Suppressor macrophage treated with lipopolysaccharide for 4 hours (primary cell): ENCODE measurements around the gene SLC26A8.
A peak's percentile ranks its signal among the peaks of the same experiment; 100 is the strongest.
"Not testable (repeated sequence)": the region's sequence is repeated elsewhere in the genome, so short reads cannot be mapped to it uniquely, and the experiment has no call there.

Experiments used
- DNase-seq: peaks from one replicate; pipeline ENCODE4 v3.0.0-alpha.2; 2020

Gene SLC26A8

DNA sequence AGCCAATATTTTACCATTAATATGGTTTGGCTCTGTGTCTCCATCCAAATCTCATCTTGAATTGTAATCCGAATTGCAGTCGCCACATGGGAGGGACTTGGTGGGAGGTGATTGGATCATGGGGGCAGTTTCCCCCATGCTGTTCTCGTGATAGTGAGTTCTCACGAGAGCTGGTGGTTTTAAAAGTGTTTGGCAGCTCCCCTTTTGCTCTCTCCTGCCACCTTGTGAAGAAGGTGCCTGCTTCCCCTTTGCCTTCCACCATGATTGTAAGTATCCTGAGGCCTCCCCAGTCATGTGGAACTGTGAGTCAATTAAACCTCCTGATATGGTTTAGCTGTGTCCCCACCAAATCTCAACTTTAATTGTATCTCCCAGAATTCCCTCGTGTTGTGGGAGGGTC, 85.2 kb downstream of the SLC26A8 start:
- not testable (repeated sequence) for DNase-seq

DNA sequence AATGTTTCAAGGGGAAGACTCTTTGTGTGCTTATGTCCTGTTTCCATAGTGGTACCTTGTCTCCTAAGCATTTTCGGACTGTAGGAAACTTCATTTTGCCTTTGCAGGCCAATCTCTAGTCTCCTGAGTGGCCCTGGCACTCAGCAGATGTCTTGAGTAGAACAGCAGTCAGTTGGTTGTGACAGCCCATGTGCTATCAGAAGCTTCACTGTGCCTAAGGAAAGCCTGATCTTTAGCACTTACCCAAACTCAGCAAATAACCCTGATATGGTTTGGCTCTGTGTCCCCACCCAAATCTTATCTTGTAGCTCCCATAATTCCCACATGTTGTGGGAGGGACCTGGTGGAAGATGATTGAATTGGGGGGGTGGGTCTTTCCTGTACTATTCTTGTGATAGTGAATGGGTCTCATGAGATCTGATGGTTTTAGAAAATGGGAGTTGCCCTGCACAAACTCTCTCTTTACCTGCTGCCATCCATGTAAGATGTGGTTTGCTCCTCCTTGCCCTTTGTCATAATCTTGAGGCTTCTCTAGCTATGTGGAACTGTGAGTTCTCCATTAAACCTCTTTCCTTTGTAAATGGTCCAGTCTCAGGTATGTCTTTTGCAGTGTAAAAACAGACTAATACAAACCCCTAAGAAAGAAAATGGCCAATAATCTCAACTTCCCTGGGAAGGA, 87.6 kb downstream of the SLC26A8 start:
- no peak for DNase-seq

DNA sequence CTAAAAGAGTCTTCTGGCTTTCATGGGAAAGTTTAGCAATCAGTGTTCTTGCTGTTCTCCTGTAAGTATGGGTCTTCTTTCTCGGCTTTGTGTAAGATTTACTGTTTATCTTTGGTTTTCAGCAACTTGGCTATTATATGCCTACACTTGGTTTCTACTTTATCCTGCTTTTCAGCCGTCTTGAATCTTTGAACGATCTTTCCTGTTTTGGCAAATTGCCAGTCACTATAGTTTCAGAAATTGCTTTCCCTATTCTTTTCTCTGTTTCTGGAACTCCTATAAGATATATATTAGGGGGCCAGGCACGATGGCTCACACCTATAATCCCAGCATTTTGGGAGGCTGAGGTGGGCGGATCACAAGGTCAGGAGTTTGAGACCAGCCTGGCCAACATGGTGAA, 89.0 kb downstream of the SLC26A8 start:
- DNase-seq = no peak

DNA sequence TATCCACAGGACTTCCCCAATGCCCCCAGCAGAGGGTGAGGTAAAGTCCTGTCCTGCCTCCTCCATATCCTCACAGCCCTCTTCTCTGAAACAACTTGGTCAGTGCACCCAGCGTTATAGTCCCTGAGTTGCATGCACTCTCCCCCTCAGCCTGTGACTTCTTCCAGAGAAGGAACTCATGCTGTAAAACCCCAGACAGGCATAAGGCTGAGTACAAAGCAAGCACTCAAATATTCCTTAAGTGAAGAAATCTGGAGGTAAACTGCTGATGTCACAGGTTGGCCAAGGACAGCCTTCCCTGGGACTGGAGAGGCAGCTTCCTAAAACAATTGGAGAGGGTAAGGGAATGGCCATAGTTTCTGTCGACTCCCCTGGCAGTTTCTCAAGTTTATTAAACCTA, 90.6 kb downstream of the SLC26A8 start:
- DNase-seq = no peak

DNA sequence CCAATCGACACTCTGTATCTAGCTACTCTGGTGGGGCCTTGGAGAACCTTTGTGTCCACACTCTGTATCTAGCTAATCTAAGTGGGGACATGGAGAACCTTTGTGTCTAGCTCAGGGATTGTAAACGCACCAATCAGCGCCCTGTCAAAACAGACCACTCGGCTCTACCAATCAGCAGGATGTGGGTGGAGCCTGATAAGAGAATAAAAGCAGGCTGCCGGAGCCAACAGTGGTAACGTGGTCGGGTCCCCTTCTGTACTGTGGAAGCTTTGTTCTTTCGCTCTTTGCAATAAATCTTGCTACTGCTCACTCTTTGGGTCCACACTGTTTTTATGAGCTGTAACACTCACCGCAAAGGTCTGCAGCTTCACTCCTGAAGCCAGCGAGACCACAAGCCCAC, 92.6 kb downstream of the SLC26A8 start:
- not testable (repeated sequence) for DNase-seq

DNA sequence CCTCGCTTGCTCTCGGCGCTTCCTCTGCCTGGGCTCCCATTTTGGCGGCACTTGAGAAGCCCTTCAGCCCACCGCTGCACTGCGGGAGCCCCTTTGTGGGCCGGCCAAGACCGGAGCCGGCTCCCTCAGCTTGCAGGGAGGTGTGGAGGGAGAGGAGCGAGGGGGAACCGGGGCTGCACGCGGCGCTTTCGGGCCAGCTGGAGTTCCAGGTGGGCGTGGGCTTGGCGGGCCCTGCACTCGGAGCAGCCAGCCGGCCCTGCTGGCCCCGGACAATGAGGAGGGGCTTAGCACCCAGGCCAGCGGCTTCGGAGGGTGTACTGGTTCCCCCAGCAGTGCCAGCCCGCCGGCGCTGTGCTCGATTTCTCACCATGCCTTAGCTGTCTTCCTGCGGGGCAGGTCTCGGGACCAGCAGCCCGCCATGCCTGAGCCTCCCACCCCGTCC, 93.3 kb downstream of the SLC26A8 start:
- DNase-seq = no peak

DNA sequence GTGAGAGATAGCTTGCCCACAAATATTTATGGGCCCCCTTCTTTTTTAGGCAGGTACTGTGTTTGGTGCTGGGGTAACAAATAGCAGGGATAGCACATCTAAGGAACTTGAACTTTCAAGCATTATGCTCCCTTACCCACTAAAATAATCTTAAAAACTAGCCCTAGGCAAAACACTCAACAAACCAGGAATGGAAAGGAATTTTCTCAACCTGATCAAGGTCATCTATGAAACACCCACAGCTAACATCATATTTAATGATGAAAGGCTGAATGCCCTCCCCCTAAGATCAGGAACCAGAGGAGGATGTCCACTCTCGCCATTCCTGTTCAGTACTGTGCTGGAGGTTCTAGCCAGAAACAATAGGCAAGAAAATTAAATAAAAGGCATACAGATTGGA, 94.8 kb downstream of the SLC26A8 start:
- DNase-seq = no peak

DNA sequence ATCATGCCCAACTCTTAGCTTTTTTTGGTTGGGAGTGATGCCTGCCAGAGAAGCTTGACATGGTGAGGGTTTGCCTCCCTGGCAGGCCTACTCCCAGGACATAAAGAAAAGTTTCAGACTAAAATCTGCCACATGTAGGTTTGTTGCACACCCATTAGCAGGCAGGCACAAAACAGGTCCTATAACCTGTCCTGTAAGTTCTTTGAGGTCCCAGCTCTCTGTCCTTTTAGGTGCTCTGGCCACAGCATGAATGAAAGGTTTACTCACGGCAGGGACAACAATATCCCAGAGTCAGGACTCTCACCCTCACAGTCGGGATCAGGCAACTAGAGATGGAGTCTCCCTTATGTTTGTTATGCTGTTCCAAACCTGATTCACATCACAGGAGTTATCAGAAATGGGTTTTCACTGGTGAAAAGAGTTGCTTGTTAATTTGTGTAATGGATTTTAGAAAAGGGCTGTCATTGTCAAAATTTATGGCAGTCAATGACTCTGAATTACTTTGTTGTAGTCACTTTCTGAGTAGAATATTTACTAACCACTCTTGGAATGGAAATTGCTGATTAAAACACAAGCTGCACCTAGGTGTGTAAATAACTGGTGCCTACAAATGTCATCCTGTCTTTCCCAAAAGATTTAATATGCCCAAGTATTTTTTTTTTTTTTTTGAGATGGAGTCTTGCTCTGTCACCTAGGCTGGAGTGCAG, 97.8 kb downstream of the SLC26A8 start:
- DNase-seq = no peak

DNA sequence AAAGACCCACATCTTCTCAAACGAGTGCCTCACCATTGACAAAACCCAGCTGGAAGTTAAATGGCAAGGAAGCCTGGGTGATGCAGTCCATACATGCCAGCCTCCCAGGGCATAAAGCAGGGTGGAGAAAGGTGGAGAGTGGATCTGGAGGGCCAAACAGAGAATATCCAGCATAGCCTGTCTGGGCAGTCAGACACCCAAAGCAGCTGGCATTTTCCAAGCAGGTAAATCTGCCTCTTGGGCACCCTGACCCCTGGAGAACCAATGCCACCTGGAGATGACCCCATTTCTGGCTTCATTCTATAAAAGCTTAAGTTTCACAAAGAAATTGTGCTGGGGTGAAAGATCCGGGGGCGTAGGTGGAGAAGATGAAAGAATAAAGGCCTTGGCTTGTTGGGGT, 98.5 kb downstream of the SLC26A8 start:
- no peak for DNase-seq

DNA sequence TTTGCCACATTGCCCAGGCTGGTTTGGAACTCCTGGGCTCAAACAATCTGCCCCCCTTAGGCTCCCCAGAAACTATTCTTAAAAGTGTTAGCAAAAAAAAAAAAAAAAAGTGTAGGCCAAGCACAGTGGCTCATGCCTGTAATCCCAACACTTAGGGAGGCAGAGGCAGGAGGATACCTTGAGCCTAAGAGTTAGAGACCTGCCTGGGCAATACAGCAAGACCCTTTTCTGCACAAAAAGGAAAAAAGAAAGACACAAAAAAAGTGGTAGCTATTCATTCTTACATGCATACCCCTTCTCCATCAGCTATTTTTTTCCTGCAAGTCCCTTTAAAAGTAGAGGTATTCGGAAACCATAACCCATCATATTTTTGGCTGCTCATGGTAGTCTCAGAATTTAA, 100.3 kb downstream of the SLC26A8 start:
- no peak for DNase-seq

DNA sequence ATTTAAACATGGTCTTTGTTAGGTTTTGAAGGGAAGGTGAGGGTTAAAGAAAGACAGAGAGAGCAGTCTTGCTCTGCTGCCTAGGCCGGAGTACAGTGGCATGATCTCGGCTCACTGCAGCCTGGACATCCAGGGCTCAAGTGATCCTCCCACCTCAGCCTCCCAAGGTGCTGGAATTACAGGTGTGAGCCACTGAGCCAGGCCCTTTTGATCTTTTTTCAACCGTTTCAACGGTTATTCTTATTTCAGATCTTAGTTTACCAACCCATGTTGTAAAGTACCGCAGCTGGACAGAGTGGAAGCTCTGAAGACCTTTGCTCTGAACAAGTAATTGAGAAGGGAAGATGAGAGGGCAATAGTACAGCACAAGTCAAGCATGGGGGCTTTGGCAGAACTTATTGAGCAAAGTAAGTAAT, 102.3 kb downstream of the SLC26A8 start:
- DNase-seq = no peak

DNA sequence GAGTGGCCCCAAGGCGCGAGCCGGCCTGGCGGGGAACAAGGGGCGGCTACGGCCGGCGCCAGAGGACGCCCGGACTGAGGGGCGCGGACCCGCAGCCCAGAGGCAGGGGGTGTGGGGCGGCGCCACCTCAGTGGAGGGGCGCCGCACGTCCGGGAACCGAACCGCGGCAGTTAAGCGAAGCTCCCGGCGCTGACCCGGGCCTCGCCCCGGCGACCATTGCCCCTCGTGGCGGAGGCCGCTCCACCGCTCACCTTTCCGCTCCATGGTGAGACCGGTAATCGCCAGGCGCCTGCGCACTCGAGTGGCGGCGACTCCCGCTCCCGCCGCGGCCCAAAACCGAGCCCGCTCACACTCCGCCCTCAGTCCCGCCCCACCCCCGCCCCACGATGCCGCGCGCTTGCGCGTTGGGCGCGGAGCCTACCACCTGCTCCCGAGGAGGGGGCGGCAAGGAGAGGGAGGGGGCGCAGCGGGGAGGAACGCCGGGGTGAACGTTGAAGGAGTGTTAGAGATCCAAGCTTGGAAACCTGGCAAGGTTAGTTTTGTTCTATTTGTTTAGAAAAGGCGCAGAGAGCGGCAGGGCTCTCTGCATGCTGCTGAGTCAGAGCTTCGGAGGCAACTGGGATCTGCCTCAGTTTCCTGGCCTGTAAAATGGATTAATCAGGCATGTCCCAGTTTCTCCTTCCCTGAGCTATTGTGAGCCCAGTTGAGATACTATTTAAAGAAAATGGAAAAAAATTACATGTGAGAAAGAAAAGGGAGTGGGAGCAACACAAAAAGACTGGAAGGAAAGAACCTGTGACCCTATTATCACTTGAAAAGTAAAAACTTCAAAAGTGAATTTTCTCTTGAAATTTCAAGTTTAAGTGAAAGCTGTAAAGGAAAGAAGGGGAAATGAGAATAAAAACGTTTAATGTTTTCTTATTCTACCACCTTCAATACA, 103.4 kb downstream of the SLC26A8 start, which contains the start of gene SRPK1:
TSS of gene SRPK1 (minus strand) at position 306 of the 940 bp plus-strand sequence. CDS start at position 264, 42 bp downstream.
- peak; percentile 89 for DNase-seq

DNA sequence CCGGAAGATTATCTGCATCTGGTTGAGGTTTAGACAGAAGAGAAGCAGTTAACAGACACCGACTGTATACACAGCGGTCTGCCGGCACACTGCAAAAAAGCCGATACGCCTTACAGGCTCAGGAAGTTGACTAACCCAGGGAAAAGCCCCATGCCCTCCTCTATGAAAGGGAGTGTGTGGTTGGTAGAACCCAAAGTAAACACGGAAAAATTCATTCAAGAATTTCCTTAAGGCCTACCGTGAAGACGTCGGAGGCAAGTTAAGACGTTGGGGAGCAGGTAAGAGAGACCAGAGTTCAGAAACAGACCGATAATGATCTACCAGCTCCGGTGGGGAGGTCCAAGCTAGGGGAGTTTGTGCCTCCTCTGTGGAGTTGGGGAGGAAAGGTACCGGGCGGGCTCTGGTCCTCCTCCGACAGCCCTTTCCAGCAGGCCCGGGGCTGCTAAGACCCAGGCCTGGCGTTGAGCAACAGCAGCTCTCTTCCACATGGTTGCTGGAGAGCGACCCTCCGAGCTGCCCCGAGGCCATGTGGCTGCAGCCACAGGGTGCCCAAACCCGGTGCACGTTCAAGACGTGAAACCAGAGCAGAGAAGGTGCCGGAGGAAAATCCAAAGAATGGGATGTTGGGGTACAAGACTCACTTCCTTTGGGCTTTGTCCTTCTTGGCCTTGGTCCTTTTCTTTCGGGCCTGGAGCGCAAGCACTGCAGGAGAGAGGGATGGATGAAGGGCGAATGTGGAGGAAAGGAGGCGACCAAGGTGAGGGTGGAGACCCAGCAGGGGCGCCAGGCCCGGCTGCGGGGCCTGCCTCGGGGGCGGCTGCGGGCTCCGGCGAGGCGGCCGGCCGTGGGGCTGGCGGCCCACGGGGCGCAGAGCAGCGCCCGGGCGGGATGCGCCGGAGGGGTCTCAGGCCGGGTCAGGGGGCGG, 104.4 kb downstream of the SLC26A8 start:
- DNase-seq = peak; percentile 71

DNA sequence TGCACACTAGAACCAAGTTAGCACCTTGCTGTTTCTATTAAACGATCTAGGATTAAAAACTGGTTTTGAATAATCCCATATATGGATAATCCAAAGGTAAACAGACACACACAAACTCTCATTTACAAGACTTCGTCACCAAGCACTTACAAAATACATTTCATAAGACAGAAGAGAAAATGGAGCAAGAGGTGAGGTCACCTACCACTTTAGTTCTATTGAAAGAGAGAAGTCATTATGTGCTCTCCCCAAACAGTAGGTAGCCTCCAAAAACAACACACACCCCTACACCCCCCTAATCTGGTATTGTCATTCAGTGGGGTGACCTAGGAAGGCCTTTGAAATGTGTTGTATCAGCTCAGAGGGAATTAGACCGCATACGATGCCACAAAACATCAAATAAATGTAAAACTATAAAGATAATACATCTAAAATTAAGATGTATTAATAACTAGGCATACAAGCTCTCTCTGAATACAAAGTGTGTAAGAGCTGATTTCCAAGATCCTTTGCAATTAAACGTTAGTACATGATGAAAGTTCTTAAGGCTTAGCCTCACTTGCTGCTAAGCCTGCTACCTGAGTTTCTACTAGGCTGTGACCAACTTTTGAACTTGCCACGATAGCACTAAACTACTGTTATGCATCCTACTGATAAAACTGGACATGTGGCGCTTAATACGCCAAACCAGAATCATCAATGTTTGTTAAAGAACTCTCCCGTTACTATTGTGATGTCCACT, 105.2 kb downstream of the SLC26A8 start:
- peak; percentile 62 for DNase-seq

DNA sequence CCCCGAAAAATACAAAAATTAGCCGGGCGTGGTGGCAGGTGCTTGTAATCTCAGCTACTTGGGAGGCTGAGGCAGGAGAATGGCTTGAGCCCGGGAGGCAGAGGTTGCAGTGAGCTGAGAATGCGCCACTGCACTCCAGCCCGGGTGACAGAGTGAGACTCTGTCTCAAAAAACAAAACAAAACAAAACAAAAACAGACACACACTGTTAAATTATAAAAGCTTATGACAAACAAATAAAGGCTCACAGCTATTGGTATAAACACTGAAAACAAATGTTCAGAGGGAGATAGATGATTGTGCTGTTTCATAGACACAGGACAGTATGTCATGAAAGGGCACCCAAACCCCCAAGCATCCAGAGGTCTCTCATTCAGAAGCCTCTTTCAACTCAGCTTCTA, 107.5 kb downstream of the SLC26A8 start:
- not testable (repeated sequence) for DNase-seq

DNA sequence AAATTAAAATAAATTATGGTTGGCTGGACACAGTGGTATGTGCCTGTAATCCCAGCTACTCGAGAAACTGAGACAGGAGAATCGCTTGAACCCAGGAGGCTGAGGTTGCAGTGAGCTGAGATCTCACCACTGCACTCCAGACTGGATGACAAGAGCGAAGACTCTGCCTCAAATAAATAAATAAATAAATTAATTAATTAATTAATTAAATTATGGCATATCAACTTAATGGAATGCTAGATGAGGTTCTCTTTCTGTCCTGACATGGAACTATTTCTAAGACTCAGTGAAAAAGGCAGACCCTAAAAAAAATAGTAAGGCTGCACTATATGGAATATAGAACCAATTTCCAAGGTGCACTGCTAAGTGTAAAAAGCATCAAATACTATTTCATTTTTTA, 108.4 kb downstream of the SLC26A8 start:
- DNase-seq = no peak

DNA sequence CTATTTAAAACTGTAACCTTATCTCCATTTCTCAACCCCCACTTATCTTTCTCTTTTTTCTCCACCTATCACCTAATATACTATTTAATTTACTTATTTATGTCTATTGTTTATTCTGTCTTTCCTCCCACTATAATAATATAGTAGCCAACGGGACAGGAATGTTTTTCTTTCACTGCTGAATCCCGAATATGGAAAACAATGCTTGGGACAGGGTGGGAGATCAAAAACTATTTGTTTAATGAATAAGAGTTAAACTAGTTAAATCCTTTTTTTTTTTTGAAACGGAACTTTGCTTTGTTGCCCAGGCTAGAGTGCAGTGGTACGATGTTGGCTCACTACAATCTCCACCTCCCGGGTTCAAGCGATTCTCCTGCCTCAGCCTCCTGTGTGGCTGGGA, 109.9 kb downstream of the SLC26A8 start:
- DNase-seq = no peak

DNA sequence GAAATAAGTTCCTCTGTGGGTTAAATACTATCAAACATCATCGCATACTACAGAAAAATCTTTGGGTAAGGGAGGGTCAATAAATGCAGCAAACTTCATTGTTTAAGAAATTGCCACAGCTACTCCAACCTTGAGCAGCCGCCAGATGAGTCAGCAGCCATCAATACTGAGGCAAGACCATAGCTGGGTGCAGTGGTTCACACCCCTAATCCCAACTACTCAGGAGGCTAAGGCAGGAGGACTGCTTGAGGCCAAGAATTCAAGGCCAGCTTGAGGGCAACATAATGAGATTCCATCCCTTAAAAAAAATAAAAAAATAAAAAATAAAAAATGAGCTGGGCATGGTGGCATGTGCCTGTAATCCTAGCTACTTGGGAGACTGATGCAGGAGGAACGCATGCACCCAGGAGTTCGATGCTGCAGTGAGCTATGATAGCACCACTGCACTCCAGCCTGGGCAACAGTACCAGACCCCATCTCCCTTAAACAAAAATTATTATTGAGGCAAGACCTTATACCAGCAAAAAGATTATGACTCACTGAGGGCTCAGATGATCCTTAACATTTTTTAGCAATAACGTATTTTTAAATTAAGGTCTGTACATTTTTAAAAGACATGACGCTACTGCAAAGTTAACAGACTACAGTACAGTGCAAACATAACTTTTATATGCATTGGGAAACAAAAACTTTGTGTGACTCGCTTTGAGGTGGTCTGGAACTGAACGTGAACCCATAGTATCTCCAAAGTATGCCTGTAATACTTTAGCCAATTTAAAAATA, 112.4 kb downstream of the SLC26A8 start:
- no peak for DNase-seq

DNA sequence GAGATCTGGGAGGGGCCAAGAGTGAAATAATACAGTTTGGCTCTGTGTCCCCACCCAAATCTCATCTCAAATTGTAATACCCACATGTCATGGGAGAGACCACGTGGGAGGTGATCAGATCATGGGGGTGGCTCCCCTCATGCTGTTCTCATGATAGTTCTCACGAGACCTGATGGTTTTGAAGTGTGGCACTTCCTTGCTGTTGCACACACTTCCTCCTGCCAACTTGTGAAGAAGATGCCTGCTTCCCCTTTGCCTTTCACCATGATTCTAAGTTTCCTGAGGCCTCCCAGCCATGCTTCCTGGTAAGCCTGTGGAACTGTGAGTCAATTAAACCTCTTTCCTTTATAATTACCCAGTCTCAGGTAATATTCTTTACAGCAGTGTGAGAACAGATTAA, 114.9 kb downstream of the SLC26A8 start:
- DNase-seq = not testable (repeated sequence)

DNA sequence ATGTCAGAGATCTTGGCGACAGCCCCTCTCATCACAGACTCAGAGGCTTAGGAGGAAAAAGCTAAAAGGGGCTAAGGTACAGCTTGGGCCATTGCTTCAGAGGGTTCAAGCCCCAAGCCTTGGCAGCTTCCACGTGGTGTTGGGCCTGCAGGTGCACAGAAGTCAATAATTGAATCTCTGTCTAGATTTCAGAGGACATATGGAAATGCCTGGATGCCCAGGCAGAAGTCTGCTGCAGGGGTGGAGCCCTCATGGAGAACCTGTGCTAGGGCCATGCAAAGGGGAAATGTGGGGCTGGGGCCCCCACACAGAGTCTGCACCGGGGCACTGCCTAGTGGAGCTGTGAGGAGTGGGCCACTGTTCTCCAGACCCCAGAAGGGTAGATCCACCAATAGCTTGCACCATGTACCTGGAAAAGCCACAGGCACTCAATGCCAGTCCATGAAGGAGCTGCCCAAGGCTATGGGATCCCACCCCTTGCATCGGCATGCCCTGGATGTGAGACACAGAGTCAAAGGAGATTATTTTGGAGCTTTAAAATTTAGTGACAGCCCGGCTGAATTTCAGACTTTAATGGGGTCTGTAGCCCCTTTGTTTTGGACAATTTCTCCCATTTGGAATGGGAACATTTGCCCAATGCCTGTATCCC, 115.6 kb downstream of the SLC26A8 start:
- DNase-seq = not testable (repeated sequence)
